Body of pancreas (tissue), 4 donors: Measurements from ENCODE around the gene PFN3.

ENCODE experiments used
- CTCF ChIP-seq, 7 experiments: fragments of 450-650 bp in 4 of 7; fragments of 200-600 bp in 3 of 7; sonication (generic) in 3 of 7; IDR thresholded peaks; one replicate each; pipeline ENCODE4 v1.5.1; 2016 to 2019; ENCODE audit warnings: antibody characterized with exemption in 7 of 7
- POLR2A ChIP-seq, 3 donors: fragments of 450-650 bp; IDR thresholded peaks; one replicate each; pipeline ENCODE4 v1.6.1; 2016; ENCODE audit warnings: antibody characterized with exemption in 3 of 3, mild to moderate bottlenecking in 2 of 3

DNA sequence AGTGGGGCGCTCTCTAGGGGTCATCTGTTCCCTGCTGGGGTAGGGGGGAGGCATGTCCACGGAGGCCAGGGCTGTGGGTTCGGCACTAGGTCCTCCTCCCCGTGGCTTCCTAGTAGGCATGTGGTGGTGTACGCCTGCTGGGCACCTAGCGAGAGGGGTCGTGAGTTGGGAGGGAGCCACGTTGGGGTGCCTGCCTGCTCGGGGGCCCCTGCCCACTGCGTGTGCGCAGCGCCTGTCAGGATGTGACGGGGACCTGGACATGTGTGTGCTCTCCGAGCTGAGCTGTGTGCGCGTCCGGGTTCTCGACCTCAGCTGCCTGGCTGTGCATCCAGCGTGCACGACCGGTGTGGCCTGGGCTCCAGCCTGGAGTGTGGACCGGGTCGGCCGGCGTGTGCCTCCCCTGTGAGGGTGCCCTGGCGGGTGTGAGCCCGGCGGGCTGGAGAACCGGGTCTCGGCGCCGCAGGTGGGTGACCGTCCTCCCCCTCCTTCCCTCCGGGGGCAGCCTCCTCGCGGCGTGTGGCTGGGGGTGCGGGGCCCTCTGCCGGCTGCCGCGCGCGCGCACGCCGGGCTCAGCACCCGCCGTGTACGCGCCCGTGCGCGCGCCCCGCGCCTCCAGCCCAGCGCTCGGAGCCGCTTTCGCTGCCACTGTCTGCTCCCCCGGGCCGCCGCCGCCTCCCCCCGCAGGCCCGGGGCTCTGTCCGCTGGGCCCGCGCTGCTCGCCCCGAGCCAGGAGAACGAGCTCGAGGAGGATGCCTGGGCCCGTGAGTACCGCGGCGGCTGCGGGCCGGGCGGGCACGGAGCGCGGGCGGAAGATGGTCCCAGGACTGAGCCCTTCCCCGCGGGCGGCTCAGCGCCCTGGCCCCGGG lies 46.0 kb upstream of the PFN3 start, which contains the start of gene PRR7:
- TF ChIP-seq CTCF (IDR thresholded peaks at IDR 0.05) (peak in 1 of 7 experiments; percentile 24), POLR2A (IDR thresholded peaks at IDR 0.05) (peak in 1 of 3 donors; percentile 16)
